Stimulated activated CD4-positive, alpha-beta T cell treated with anti-CD3 and anti-CD28 coated beads, Interleukin-1b, Interleukin-23, amount 100 ng/mL, for 1 hour (primary cell): ENCODE data around the gene ENSA.
"Not testable (repeated sequence)": the region's sequence is repeated elsewhere in the genome, so short reads cannot be mapped to it uniquely, and the experiment has no call there.

Source experiments
- DNase-seq, 2 donors: peaks; one replicate each; pipeline ENCODE4 v3.0.0-alpha.2; 2020; ENCODE audit warnings: low read depth in 2 of 2

The ENSA gene

DNA sequence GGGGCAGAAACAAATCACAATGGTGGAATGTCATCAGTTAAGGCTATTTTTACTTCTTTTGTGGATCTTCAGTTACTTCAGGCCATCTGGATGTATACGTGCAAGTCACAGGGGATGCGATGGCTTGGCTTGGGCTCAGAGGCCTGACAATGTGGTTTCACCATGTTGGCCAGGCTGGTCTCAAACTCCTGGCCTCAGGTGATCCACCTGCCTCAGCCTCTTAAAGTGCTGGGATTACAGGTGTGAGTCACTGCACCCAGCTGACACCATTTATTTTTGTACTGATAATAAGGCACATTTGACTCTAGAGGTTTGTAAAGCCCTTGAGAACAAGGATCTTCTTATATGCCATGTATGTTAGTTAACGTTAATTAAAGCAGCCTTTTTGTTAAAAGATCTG lies 48.4 kb downstream of the ENSA start:
- not testable (repeated sequence) for DNase-seq

DNA sequence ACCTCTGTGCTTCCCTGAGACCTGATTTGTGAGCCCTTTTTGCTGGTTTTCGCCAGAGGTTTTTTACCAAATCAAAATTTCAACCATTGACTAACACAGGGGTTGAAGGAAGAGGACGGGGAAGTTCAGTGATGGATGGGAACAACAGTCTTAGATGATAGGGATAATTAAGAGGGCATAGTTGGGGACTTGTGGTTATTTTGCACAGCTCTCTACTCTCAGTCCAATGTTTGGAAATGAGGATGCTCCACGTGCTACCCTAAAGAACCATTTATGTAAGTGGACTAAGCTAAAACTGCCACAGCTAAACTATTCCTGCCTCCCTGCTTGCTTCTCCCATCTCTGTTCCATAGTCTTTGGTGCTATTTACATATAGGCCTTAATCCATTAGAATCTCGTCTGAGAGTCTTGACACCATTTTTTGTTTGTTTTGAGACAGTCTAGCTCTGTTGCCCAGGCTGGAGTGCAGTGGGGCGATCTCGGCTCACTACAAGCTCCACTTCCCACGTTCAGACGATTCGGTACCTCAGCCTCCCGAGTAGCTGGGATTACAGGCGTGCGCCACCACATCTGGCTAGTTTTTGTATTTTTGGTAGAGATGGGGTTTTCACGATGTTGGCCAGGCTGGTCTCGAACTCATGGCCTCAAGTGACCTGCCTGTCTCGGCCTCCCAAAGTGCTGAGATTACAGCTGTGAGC lies 49.3 kb downstream of the ENSA start:
- no peak for DNase-seq

DNA sequence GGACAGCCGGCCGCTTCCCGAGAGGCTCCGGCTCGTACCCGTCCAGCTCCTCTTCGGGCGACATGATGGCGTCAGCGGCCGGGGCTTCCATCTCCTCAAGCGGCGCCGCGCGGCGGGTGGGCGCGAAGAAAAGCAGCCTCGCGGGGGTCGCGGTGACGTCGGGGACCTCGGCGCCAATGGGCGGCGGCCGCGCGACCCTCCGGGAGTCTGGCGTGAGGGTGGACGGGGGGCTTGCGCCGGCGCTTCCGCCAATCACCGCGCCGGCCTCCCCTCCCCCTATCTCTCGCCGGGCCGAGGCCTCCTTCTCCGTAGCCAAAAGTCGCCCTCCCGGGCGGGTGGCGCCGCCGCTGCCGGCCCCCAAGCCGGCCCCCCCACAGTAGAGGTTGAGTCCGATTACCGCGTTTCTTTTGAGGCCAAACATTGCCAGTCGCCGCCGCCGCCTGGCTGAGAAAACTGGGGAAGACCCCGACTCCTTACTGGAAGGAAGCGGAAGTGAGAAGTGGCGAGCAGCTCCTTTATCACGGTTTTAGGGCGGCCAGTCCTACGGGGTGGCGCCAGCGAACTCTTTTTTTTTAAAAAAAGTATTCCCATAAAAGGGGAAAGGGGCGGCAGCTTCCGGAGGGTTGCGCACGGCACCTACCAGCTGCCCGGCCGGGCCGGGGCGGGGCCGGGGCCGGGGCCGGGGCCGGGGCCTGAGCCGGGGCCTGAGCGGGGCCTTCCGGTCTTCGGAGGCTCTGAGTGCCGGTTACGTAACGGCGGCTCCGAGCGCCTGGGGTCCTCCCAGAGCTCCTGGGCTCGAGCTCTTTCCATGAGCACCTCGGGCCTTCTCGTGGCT lies 50.1 kb downstream of the ENSA start, which contains the start of gene MCL1:
Gene MCL1 (minus strand): TSS at position 501 of the 835 bp plus-strand sequence. CDS start 80 bp downstream, at position 421.
- peak; percentile 59 to 73 for DNase-seq

DNA sequence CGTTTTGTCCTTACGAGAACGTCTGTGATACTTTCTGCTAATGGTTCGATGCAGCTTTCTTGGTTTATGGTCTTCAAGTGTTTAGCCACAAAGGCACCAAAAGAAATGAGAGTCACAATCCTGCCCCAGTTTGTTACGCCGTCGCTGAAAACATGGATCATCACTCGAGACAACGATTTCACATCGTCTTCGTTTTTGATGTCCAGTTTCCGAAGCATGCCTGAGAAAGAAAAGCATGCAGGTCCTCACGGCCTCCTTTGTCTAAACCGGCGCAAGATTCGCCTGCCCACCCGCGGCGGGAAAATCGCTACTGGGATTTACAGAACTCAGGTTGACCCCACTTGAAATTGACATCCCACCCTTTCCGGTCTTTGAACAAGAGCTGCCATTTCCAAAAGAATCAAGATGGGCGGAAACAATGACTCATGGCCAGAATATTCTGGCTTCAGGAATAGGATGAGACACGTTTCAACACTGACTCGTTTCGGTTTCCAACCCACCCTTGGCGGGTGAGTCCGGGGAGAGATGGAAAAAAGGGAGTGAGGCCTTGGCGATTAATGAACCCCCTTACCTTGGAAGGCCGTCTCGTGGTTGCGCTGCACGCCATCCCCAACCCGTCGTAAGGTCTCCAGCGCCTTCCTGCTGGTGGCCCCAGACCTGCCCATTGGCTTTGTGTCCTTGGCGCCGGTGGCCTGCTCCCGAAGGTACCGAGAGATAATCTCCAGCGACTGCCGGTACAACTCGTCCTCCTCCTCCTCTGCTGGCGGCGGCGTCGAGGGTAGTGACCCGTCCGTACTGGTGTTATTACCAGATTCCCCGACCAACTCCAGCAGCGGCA lies 50.9 kb downstream of the ENSA start:
- DNase-seq = no peak

DNA sequence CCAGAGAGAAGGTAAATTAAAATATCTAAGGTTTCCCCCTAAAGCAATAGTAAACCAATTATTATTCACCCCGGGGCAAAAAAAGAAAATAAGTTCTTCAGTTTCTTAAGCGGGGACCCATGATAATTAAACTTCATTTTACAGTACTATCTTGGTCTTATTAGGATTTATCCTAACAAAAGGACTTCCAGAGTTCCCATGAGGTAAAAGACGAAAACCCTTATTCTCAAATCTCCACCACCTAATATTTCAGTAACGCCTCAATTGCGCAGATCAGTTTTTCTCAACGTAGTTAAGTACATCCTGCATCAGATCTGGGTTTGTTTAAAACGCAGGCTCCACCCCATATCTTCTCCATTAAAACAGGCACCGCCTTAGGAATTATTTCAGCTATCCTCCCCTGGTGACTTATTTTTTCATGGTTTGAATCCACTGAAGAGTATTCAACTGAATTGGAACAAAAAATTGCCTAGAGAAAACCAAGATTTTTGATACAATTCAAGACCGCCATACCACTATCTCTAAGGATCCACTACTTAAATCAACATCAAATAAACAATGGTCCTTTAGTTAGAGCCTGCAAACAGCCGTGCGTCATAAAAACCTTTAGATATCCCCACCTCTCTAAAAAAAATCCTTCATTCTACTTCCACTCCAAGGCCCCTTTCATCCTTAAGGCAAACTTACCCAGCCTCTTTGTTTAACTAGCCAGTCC lies 51.7 kb downstream of the ENSA start:
- DNase-seq = no peak

DNA sequence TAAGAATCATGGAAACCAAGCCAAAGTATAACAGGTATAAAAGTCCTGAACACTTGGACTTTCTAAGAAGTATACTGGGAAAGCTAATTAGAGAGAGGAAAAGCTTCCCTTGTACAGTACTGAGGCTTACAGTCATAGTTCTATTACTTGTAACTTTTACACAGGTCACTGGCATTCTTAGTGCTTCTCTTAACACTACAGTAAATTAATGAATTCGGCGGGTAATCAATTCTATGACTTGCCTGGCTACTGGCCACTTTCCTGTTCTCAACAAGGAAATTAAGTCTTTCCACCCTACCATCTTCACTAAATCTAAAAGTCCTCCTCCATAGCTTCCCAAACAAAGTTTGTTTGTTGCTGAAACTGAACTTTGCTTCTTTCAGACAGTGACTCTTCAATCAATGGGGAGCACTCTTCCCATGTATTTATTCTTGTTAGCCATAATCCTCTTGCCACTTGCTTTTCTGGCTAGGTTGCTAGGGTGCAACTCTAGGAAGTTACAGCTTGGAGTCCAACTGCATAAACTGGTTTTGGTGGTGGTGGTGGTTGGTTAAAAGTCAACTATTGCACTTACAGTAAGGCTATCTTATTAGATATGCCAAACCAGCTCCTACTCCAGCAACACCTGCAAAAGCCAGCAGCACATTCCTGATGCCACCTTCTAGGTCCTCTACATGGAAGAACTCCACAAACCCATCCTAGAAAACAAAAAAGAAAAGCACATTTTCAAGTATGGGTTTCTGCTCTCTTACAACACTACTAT lies 52.4 kb downstream of the ENSA start:
- no peak for DNase-seq

DNA sequence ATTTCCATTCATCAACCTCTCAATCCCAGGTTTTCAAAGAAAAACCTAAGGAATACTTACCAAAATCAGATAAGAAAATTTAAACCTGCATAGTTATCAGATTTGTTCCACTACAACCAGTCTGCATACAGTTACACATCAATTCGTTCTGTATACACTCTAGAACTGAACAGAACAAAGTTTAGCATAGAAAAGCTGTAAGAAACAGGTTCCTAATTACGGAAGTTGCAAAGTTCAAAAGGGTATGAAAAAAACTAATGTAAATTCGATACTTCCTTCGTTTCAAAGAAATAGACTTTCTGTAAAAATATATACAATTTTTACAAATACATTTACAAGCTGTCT lies 53.1 kb downstream of the ENSA start:
- no peak for DNase-seq

DNA sequence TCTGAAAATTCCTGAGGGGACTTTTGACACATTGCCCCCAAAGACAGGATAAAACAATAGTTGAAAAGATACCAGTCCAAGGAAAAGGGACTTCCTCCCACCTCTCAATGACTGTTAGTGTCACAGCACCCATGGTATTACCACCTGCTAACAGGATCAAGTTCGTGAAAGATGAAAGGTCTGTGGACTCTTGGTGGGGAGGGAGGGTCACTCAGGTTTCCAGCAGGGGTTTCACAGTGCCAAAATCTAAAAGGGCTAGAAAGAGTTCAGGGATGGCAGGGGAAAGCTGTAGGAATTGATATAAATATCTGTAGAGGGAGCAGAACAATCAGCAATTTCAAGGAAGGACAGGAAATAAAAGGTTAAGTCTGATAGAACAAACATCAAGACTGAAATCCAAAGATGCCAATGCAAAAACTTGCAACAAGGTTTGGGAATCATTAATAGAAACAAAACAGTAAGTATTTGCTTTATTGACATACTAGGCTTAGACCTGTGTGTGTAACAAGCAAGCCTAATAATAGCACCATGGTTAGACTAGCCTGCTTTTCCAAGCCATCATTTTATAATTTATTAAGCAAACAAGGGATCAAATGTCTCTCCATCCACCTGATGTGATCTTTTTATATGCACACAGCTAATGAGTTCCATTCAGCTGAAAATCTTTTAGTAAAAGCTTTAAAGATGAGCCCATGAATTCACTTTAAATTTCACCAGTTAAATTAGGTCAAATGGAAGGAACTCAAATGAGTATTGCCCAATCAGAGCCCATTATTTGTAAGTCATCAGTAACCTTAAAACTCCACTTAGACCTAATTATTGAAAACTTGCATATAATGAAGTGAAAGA lies 53.7 kb downstream of the ENSA start:
- no peak for DNase-seq

DNA sequence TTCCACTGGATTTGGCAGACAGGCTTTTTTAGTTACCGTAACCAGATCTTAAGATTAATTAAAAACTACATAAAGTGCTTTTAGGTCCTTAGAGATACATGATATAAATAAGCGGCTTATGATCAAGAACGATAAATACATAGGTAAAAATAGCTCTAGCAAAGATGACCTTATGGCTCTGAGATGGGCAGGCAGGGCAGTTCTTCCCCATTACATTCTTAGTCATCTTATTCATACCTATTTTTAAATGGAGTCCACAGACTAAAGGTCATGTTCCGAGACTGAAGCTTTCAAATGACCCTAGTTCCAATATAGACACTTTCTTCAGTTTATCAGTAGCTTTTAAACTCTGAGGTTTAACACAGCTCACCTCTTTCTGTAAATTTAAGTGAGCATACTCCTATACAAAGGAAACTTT lies 54.3 kb downstream of the ENSA start:
- DNase-seq = no peak

DNA sequence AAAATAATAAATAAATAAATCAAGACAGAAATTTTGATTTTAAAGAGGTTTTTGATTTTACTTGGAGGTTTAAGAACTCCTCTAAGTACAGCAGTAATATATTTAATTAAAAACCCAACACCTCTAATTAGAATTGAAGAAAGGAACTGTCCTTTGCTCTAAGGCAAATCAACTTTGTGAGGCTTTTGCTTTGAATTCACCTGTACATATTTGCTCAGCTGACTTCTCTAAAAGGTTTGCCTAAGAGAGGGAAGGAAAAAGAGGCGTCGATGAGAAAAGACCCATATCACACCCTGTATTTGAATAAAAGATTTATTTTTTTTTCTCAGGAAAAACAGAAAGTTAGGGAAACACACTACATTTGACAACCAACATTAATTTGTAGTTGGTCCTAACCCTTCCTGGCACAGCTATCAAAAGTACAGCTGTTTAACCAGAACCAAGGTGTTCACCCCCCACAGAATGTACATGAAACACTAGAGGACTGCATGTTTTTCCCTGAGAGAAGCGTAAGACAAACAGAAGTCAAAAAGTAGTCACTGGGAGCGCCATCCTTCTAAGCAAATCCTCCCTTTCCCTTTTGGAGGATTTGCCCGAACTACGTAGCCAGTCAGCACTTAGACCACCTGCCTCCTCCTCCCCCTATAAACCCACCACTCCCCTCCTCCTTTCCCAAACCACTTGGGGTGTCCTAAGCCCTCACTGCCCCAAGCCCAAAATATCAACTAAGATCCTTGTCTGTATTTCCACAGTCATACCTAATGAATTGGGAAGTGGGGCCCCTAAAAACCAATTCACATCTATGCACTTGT lies 54.9 kb downstream of the ENSA start:
- no peak for DNase-seq

DNA sequence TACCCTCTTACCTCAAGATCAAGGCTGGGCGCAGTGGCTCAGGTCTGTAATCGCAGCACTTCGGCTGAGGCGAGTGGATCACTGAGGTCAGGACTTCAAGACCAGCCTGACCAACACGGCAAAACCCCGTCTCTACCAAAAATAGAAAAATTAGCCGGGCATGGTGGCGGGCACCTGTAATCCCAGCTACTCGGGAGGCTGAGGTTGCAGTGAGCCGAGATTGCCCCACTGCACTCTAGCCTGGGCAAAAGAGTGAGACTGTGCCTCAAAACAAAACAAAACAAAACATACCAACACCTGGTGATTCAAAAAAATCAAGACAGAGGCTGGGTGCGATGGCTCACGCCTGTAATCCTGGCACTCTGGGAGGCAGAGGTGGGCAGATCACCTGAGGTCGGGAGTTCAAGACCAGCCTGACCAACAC lies 55.8 kb downstream of the ENSA start:
- DNase-seq = not testable (repeated sequence)

DNA sequence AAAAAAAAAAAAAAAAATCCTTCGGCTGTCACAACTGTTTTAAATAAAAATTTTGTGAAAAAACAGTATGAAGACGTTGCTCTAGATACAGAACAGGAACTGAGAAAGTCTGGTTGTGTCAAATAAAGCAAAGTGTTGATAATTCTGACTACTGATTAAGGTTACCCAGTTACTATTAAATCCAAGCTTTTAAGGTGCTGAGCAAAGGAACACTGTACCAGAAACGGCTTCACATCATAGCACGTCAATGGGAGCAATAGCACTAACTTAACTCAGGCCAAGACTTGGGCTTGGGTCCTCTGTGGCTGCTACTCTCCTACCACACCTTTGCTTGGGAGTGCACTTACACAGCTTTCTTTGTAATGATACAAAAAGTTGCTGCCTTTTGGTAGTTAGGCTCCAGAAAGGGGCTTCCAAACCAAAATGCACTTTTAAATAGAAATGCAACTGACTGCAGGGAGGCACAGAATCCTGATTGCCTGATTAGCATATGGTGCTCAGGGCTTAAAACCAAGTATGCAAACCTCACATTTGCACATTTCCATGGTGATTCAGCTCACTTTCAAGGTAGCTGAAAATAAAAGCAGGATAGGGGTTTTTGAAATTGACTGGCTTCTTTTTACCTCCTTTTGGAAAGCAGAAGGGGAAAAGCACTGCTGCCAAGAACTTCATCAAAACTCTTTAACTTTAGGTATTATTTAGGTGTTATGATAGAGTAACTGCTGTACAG lies 56.3 kb downstream of the ENSA start:
- no peak for DNase-seq
